SJSA1 (cell line): ENCODE data around the gene RAPGEF3. TPM values are rescaled to one million over a fixed set of nuclear protein-coding genes. Genes with fewer than 3 reads are reported as not detected.

Experiments
- DNase-seq, 2 experiments: peaks; one replicate each; pipeline ENCODE4 v3.0.0-alpha.2; 2015 to 2020; ENCODE audit warnings: low spot score in 2 of 2, low read depth in 1 of 2
- H3K27ac ChIP-seq: fragments of 250-450 bp; sonication (Bioruptor Pico); 2 replicates; pipeline ENCODE4 v1.5.1; 2020; ENCODE audit warnings: mild to moderate bottlenecking, moderate library complexity
- H3K27me3 ChIP-seq: fragments of 250-450 bp; sonication (Bioruptor Pico); replicated peaks from 2 replicates; pipeline ENCODE4 v1.5.1; 2020; ENCODE audit warnings: mild to moderate bottlenecking, moderate library complexity
- H3K36me3 ChIP-seq: fragments of 250-450 bp; sonication (Bioruptor Pico); 2 replicates; pipeline ENCODE4 v1.5.1; 2020; ENCODE audit warnings: mild to moderate bottlenecking
- H3K4me1 ChIP-seq: fragments of 250-450 bp; sonication (Bioruptor Pico); replicated peaks from 2 replicates; pipeline ENCODE4 v1.6.1; 2021; ENCODE audit warnings: mild to moderate bottlenecking
- H3K4me3 ChIP-seq: fragments of 250-450 bp; sonication (Bioruptor Pico); 2 replicates; pipeline ENCODE4 v1.5.1; 2020; ENCODE audit warnings: mild to moderate bottlenecking
- H3K9me3 ChIP-seq: fragments of 250-450 bp; sonication (Bioruptor Pico); replicated peaks from 2 replicates; pipeline ENCODE4 v1.5.1; 2020; ENCODE audit warnings: mild to moderate bottlenecking
- total RNA-seq: library from RNA; depleted of rRNA; stranded (reverse); fragments of >200 nt; shearing (Covaris generic); gene quantifications from 2 replicates; pipeline ENCODE4 v1.2.3, GENCODE V29; 2014

The RAPGEF3 gene
- total RNA-seq, 1 experiment from 2014 or later, result 1.1 TPM

GRCh38 chr12:47797441-47797840, 38.8 kb upstream of the RAPGEF3 start:
- peaks cover 94% of the 10 kb centered on the region for H3K36me3 ChIP-seq
- DNase-seq, result no peak
- no peaks in the 10 kb centered on the region for H3K9me3 ChIP-seq
- no peak overlapping the region for H3K4me3 ChIP-seq
- no peaks in the 10 kb centered on the region for H3K27me3 ChIP-seq
- H3K4me1 ChIP-seq, result no peaks in the 10 kb centered on the region
- no peak overlapping the region for H3K27ac ChIP-seq

DNA sequence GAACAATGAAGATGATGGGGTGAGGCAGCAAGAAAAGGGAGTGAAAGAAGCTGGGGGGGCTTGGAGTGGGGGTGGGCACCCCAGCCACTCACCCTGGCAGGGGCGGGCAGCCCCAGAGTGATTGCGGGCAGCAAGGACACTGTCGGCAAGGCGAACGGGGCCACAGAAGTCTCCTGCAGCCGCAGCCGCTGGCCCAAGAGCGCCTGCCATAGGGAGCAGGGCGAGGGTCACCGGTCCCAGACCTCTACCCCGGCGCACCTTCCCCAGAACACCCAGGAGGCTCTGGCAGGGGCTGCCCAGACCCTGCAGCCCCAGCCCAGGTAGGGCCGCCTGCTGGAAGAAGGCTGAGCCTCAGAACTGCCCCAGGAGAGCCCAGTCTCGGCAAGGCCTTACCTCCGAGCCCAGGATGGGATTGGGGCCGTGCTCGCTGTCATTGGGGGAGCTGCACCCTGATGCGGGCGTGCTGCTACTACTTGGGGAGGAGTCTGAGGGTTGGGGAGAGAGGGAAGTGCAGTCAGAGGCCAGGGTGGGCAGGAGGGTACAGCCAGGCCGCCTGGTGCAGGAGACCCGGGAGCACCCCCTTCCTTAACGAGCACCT, 37.2 kb upstream of the RAPGEF3 start:
- no peaks in the 10 kb centered on the region for H3K4me1 ChIP-seq
- no peak overlapping the region for H3K4me3 ChIP-seq
- H3K36me3 ChIP-seq, result peaks cover 91% of the 10 kb centered on the region
- no peaks in the 10 kb centered on the region for H3K9me3 ChIP-seq
- DNase-seq, result no peak
- H3K27me3 ChIP-seq, result no peaks in the 10 kb centered on the region
- no peak overlapping the region for H3K27ac ChIP-seq

DNA sequence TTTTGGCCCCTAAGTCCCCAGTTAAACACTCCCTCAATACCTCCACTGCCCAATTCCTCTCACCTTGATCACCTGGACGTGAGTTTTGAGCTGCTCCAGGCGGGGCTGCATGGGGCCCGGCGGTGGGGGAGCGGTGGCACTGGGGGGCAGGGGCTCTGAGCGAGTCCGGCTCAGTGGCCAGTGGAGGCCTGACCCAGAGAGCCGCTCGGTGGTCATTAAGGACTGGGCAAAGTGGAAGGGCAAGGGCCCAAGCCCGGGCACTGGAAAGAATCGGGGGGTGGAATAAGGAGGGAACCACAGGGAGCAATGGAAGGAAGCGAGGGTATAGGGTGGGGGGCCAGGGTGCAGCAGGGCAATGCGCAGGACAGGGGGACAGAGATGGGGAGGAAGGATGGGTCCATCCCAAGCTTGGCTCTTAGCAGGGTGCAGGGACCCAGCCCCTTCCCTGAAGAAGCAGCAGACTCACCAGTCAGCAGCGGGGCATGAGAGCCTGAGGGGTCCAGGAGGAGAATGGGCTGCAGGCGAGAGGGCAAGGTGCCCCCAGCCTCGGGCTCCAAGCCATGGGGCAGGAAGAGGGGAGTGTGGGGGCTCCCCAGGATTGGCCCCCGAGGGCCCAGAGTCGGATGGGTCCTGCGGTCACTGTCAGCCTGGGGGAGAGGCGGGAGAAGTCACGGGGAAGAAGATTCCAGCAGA, 36.6 kb upstream of the RAPGEF3 start:
- Histone ChIP-seq H3K4me1 (no peaks in the 10 kb centered on the region), H3K4me3 (no peak overlapping the region), H3K9me3 (no peaks in the 10 kb centered on the region), H3K27ac (no peak overlapping the region), H3K36me3 (peaks cover 91% of the 10 kb centered on the region), H3K27me3 (no peaks in the 10 kb centered on the region)
- DNase-seq, result no peak

DNA sequence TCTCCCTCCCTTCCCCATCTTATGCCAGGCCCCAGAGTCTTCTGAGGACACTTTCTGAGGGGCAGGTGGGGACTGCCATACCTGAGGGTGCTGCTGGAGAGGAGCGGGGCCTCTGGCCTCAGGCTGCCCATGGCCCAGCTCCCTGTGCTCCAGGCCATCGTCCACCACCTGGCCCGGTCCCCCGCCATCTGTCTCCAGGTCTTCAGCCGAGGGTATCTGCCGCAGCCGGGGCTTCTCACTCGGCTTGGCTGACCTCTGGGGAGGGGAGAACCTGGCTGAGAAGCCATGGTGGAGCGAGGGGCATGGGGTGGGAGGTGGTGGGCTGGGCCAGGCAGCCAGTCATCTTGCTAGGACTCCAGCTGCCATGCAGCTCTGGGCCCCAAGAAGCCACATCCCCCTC, 36.0 kb upstream of the RAPGEF3 start:
- Histone ChIP-seq H3K27me3 (no peaks in the 10 kb centered on the region), H3K4me3 (no peak overlapping the region), H3K36me3 (peaks cover 91% of the 10 kb centered on the region), H3K9me3 (no peaks in the 10 kb centered on the region), H3K4me1 (no peaks in the 10 kb centered on the region), H3K27ac (no peak overlapping the region)
- no peak for DNase-seq

DNA sequence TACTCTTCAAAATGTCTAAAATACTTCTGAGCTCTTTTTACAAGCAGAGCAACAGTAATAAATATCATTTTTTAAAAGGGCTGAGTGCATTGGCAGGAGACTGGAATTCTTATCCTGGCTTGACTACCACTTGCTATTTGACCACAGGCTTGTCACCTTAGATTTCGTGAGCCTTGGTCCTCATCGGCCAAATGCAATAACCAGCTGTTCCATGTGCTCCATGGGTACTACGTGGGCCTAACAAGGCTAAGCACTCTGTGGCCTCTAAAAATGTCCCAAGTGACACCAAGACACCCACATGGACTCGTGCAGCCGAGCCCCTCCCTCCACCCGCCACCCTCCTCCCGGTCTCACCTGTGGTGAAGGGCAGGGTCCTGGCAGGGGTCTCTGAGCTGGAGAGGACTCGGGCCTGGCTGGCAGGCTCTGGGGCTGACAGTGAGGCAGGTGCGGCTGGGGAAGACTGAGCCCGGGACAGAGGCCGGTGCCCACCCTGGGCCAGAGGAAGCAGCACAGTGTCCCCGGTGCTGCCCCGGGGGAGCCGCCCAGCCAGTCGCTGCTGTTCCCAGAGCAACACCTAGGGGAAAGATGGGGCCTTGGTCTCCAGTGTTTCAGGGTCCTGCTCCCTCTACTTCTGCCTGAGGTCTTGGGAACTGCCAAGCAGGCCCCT, 34.5 kb upstream of the RAPGEF3 start:
- Histone ChIP-seq H3K4me1 (no peaks in the 10 kb centered on the region), H3K4me3 (no peak overlapping the region), H3K27ac (no peak overlapping the region), H3K9me3 (no peaks in the 10 kb centered on the region), H3K36me3 (peaks cover 91% of the 10 kb centered on the region), H3K27me3 (no peaks in the 10 kb centered on the region)
- DNase-seq, result no peak

- H3K27me3 ChIP-seq, result no peaks in the 10 kb centered on the region
- H3K36me3 ChIP-seq, result peaks cover 92% of the 10 kb centered on the region
- H3K9me3 ChIP-seq, result no peaks in the 10 kb centered on the region
- H3K4me1 ChIP-seq, result no peaks in the 10 kb centered on the region
- H3K4me3 ChIP-seq, result no peak overlapping the region
- DNase-seq, result no peak
- no peak overlapping the region for H3K27ac ChIP-seq
Observed at GRCh38 chr12:47791874-47792273, 33.2 kb upstream of the RAPGEF3 start.

- no peak for DNase-seq
- H3K27me3 ChIP-seq, result no peaks in the 10 kb centered on the region
- H3K9me3 ChIP-seq, result no peaks in the 10 kb centered on the region
- no peak overlapping the region for H3K4me3 ChIP-seq
- no peaks in the 10 kb centered on the region for H3K4me1 ChIP-seq
- no peak overlapping the region for H3K27ac ChIP-seq
- peaks cover 92% of the 10 kb centered on the region for H3K36me3 ChIP-seq
Observed at GRCh38 chr12:47791351-47791746, 32.7 kb upstream of the RAPGEF3 start.

- peaks cover 92% of the 10 kb centered on the region for H3K36me3 ChIP-seq
Observed at GRCh38 chr12:47790676-47791350, 32.1 kb upstream of the RAPGEF3 start.

GRCh38 chr12:47789712-47790489, 31.2 kb upstream of the RAPGEF3 start:
- DNase-seq, result no peak
- Histone ChIP-seq H3K27me3 (no peaks in the 10 kb centered on the region), H3K27ac (no peak overlapping the region), H3K36me3 (peaks cover 92% of the 10 kb centered on the region), H3K4me3 (no peak overlapping the region), H3K4me1 (no peaks in the 10 kb centered on the region), H3K9me3 (no peaks in the 10 kb centered on the region)

More at GRCh38 chr12:47790676-47791350, 32.1 kb upstream of the RAPGEF3 start:
- Histone ChIP-seq H3K27me3 (no peaks in the 10 kb centered on the region), H3K27ac (no peak overlapping the region), H3K4me1 (no peaks in the 10 kb centered on the region), H3K9me3 (no peaks in the 10 kb centered on the region), H3K4me3 (no peak overlapping the region)
- no peak for DNase-seq

- H3K36me3 ChIP-seq, result peaks cover 92% of the 10 kb centered on the region
- H3K27ac ChIP-seq, result no peak overlapping the region
- DNase-seq, result no peak
- no peak overlapping the region for H3K4me3 ChIP-seq
- no peaks in the 10 kb centered on the region for H3K27me3 ChIP-seq
- H3K4me1 ChIP-seq, result no peaks in the 10 kb centered on the region
- no peaks in the 10 kb centered on the region for H3K9me3 ChIP-seq
Observed at GRCh38 chr12:47789141-47789540, 30.5 kb upstream of the RAPGEF3 start.

DNA sequence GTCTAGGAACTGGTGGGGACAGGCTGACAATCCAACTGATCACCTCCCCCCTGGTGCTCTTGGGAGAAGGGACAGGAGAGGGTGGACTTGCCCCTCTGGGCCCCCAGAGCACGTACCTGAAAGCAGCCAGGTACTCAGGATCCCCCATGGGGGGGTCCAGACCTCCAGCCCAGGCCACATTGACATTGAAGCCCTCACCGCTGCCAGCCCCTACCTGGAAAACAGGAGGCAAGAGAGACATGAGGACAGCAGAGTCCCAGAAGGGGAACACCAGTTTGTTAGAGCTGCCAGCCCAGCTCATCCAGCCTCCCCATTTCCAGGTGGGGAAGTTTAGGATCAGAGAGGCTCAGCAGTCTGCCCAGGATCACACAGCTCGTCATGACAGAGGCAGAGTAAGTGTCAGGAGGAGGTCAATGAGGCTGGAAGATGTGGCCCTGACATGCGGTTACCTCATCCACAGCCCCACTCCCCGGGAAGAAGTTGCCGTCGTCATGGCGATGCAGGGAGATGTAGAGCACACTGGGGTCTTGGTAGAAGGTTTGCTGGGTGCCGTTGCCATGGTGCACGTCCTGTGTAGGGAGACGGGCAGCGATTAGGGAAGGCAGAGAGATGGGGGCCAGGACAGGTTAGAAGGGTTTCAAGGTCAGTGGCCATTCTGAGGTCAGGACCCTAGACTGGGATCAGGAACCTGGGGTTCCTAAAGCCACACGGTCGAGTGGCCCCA, 29.1 kb upstream of the RAPGEF3 start:
- Histone ChIP-seq H3K27ac (no peak overlapping the region), H3K4me3 (no peak overlapping the region), H3K27me3 (no peaks in the 10 kb centered on the region), H3K4me1 (peaks cover 5% of the 10 kb centered on the region), H3K9me3 (no peaks in the 10 kb centered on the region), H3K36me3 (peaks cover 95% of the 10 kb centered on the region)
- no peak for DNase-seq

DNA sequence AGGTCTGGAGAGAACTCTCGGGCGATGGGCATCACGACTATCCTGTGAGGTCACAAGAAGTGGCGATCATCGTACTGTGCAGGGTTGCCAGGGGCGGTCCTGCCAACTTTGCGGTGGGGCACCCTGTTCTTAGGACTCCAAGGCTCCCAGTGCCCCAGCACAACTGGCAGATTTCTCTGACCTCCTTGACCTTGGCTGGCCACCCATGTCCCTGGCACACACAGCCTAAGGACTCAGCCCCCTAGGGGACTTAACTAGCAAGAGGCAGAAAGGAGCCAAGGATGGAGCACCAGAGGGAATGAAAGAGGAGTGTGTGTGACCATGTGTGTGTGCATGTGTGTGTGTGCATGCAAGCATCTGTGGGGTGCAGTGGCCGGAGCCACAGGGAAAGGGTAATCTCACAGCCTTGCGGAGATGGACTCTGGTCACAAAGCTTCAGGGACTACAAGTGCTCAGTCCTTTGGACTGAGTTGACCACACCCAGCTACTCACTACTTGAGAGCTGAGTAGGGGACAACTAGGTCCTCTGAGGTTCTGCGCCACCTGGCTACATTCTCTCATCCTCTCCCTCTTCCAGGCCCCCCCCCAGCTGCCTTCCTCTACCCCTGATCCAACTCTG, 28.1 kb upstream of the RAPGEF3 start:
- peaks cover 98% of the 10 kb centered on the region for H3K36me3 ChIP-seq
- no peaks in the 10 kb centered on the region for H3K9me3 ChIP-seq

More for the DNA sequence above, 28.1 kb upstream of the RAPGEF3 start:
- Histone ChIP-seq H3K4me3 (no peak overlapping the region), H3K4me1 (peaks cover 11% of the 10 kb centered on the region), H3K27me3 (no peaks in the 10 kb centered on the region), H3K27ac (no peak overlapping the region)
- no peak for DNase-seq
